HG03460 (cell line): Measurements from ENCODE around the gene ZNF468.
"Not testable (repeated sequence)": the region's sequence is repeated elsewhere in the genome, so short reads cannot be mapped to it uniquely, and the experiment has no call there.

ENCODE experiments used
- ATAC-seq: cut with Tn5 transposase; IDR thresholded peaks from one replicate; pipeline ENCODE4 v1.9.1; 2021; ENCODE audit not compliant: unreplicated experiment

The ZNF468 gene

GRCh38 chr19:52857378-52858191 lies at the start of gene ZNF468:
Gene ZNF468 (minus strand): TSS chr19:52857619. CDS start chr19:52854272, 3,347 bp downstream.
- peak; percentile 95 for ATAC-seq

GRCh38 chr19:52904052-52904780 lies 46.8 kb upstream of the ZNF468 start:
- not testable (repeated sequence) for ATAC-seq

DNA sequence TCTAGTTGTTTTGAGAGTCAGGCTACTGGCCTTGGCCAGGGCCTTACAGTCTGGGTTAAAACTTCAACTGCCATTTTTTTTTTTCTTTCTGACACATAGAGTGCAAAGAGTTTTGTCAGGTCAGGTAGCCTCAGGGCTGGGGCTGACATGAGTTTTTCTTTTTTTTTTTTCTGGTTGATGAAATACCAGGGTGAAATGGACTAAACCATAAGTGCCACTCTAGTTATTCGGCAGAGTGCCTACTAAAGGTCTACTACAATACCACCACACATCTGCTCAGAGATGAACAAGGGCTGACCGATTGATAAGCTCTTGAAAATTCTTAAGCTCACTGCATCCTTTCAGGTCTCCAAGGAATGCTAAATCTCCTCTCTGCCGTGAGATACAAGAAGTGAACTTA lies 44.4 kb upstream of the ZNF468 start:
- ATAC-seq = no peak

DNA sequence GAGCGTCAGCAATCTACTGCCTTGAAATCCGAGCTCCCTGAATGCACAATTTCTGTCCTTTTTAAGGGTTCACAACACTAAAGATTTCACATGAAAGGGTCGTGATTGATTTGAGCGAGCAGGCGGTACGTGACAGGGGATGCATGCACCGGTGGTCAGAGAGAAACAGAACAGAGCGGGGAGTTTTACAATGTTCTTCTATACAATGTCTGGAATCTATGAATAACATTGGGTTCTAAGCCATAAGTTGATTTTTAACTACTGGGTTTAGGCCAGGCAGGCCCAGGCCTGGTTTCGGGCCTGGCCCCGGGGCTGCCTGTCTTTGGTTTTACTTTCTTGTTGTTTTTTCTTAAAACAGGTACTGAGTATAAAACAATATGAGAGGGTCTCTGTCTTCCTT lies 41.2 kb upstream of the ZNF468 start:
- ATAC-seq = not testable (repeated sequence)

DNA sequence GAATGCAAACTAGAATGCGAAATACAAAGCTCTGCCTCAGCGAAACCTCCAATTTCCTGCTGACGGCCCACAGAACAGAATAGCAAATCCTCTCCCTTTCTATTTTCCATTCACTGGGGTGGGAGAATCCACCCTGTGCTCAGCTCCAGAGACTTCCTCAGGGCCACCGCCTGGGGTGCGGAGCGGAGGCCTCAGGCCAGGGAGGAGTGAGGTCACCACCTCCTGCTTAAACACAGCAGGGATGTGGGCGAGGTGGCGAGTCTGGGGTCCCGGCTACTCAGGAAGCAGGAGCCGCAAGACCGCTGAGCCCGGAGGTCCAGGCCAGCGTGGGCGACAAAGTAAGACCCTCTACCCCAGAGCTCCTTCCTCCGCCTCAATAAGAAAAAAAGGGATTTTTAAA lies 40.7 kb upstream of the ZNF468 start:
- no peak for ATAC-seq

DNA sequence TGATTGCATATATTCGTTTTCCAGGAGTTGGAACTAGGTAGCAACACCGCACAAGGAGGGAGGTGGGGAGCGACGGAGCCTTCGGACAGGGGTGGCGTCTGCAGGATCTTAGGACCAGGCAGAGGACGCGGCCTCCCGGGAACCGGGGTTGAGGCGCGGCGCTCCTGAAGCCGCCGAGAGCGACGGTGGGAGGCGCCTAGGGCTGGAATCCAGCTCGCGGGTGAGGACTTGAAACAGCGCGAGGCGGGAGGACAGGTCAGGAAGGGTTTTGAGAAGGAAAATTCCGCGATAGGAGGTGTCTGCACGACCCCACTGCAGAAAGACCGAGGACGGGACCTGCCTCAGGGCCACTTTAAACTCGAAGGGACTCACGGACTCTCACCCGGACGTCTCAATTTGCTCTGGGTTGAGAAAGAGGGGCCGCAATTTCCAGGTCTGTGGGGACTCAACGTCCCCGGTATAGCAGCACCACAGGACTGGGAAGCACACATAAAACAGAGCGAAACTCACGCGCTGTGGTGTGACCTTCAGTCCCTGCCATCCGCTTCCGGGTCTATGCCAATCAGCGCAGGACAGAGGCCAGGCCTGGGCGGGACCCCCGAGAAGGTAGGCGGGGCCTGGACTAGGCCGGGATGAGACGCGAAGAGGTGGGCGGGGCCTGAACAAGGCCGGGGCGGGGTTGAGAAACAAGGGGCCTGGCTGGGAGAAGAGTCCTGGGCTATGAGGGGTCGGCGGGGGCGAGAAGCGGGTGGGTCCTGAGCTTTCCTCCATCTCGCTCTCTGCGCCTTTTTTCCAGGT lies 39.9 kb upstream of the ZNF468 start, which contains the start of gene ZNF320:
TSS of gene ZNF320 (minus strand) at position 498 of the 798 bp plus-strand sequence. CDS start 7,380 bp downstream, outside the sequence.
- peak; percentile 98 for ATAC-seq

DNA sequence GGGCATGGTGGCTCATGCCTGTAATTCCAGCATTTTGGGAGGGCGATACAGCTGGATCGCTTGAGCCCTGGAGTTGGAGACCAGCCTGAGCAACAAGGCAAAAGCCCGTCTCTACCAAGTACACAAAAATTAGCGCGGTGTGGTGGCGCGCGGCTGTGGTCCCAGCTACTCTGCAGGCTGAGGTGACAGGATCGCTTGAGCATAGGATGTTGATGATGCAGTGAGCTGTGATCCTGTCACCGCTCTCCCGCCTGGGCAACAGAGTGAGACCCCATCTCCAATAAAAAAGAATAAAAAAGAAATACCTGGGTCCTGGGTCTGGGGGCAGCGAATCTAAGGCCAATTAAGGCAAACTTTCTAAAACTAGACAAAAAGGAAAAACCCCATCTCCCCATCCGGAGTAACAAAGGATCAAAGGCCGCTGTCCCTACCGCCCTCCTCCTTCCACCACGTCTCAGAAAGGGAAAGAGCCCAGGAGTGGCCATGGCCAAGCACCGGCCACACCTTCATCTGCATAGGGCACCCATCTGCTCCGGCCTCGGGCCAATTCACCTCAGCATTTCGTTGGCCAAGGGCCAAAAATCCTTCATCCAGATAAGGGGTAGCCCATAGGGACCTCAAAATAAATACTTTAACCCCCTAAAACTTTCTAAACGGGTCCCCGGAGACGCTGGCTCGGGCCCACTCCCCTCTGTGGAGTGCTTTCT lies 39.2 kb upstream of the ZNF468 start:
- ATAC-seq = peak; percentile 14

DNA sequence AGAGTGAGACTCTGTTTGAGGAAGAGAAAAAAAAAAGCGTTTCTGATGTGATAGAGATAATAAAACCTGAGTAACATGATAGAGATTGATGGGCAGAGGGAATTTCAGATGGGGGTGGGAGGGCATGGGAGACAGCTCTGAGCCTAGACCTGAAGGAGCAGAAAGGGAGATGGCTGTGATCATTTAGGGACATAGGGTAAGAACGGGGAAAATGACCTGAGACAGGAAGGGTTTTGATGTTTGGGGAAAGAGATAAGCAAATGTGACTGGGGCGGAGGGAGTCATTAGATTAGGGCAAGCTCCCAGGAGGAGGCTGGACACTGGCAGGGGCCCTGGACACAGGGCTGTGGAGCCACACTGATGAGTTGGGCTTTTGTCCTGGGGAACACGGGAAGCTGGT lies 33.9 kb upstream of the ZNF468 start:
- no peak for ATAC-seq

GRCh38 chr19:52889931-52890330 lies 32.5 kb upstream of the ZNF468 start:
- no peak for ATAC-seq

DNA sequence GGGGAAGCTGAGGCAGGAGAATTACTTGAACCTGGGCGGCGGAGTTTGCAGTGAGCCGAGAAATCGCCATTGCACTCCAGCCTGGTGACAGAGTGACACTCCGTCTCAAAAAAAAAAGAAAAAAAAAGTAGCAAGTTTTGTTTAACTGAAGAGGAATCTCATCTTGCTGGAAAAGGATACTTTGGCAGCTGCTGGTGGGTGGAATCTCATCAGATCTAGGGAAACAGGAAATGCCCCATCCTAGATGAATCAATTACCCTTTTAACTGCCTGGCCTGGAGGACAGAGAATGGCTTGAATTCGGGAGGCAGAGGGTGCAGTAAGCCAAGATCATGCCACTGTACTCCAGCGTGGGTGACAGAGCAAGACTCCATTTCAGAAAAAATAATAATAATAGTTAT lies 31.7 kb upstream of the ZNF468 start:
- ATAC-seq = no peak

GRCh38 chr19:52880895-52881389 lies 23.5 kb upstream of the ZNF468 start:
- no peak for ATAC-seq

DNA sequence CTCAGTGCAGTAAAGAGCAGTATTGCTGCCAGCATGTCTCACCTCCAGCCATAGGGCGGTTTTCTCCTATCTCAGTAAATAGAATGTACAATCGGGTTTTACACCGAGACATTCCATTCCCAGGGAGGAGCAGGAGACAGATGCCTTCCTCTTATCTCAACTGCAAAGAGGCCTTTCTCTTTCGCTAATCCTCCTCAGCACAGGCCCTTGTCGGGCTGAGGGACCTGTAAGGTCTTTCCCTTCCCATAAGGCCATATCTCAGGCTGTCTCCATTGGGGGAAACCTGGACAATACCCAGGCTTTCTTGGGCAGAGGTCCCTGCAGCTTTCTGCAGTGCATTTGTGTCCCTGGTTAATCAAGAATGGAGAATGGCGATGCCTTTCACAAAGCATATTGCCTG lies 15.6 kb upstream of the ZNF468 start:
- not testable (repeated sequence) for ATAC-seq

DNA sequence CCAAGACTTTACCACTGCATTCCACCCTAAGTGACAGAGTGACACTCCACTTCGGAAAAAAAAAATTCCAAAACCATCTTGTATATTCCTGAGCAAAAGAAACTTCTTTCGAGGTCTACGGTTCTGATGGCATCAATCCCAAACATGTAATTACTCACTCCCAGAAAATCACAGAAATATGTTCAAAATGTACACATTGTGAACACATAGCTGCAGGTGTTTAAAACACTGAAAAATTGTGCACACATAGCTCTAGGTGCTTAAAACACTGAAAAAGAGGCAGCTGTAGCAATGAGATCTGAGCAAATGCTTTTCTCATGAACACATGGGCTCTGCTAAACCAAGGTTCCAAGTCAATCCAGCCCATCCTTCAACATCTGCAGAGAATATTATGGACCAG lies 14.0 kb upstream of the ZNF468 start:
- no peak for ATAC-seq

GRCh38 chr19:52868031-52868430 lies 10.6 kb upstream of the ZNF468 start:
- not testable (repeated sequence) for ATAC-seq

GRCh38 chr19:52856540-52857377 lies 660 bp downstream of the ZNF468 start:
- ATAC-seq = peak; percentile 20

GRCh38 chr19:52847352-52847751 lies 10.1 kb downstream of the ZNF468 start:
- not testable (repeated sequence) for ATAC-seq

DNA sequence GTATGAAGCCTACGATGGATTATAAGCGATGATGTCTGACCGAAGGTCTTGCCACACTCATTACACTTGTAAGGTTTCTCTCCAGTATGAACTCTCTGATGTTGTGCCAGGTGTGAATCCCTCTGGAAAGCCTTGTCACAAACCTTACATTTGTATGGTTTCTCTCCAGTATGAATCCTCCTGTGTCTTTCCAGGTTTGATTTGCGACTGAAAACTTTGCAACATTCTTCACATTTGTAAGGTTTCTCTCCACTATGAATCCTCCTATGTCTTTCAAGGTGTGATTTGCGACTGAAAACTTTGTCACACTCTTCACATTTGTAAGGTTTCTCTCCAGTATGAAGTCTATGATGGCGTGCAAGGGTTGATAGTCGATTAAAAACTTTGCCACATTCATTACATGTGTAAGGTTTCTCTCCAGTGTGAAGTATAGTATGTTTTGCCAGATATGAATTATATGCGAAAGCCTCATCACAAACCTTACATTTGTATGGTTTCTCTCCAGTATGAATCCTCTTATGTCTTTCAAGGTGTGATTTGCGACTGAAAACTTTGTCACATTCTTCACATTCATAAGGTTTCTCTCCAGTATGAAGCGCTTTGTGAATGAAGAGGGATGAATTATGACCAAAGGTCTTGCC lies 16.5 kb downstream of the ZNF468 start:
- ATAC-seq = not testable (repeated sequence)

DNA sequence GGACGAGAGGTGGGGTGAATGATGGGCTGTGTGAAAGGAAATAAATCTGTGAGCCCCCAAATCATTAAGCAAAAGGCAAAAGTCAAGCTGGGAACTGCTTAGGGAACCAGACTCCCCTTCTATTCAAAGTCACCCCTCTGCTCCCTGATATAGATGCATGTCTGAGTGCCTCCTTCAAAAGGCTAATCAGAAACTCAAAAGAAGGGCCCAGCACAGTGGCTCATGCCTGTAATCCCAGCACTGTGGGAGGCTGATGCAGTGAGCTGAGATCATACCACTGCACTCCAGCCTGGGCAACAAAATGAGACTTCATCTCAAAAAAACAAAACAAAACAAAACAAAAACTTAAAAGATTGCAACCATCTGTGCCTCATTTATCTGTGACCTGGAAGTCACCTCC lies 23.1 kb downstream of the ZNF468 start:
- not testable (repeated sequence) for ATAC-seq

- not testable (repeated sequence) for ATAC-seq
Measured at GRCh38 chr19:52833541-52833940, 23.9 kb downstream of the ZNF468 start.
